T follicular helper cell (primary cell): Measurements from ENCODE around the gene SOX2.
A peak's percentile ranks its signal among the peaks of the same experiment; 100 is the strongest.

Experiments
- DNase-seq: peaks from one replicate; pipeline ENCODE4 v3.0.0-alpha.2; 2020; ENCODE audit warnings: low read depth
- total RNA-seq, 2 experiments: gene quantifications; one replicate each; lab custom pipeline; 2026; lab: John Stamatoyannopoulos, UW

Gene SOX2
- 0 to 0.06 reads per million in 2 experiments for total RNA-seq

DNA sequence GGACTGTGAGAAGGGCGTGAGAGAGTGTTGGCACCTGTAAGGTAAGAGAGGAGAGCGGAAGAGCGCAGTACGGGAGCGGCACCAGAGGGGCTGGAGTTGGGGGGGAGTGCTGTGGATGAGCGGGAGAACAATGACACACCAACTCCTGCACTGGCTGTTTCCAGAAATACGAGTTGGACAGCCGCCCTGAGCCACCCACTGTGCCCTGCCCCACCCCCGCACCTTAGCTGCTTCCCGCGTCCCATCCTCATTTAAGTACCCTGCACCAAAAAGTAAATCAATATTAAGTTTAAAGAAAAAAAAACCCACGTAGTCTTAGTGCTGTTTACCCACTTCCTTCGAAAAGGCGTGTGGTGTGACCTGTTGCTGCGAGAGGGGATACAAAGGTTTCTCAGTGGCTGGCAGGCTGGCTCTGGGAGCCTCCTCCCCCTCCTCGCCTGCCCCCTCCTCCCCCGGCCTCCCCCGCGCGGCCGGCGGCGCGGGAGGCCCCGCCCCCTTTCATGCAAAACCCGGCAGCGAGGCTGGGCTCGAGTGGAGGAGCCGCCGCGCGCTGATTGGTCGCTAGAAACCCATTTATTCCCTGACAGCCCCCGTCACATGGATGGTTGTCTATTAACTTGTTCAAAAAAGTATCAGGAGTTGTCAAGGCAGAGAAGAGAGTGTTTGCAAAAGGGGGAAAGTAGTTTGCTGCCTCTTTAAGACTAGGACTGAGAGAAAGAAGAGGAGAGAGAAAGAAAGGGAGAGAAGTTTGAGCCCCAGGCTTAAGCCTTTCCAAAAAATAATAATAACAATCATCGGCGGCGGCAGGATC is at the start of gene SOX2:
TSS of gene SOX2 (plus strand) at position 601 of the 811 bp plus-strand sequence. CDS start 436 bp downstream, outside the sequence.
- DNase-seq = no peak

DNA sequence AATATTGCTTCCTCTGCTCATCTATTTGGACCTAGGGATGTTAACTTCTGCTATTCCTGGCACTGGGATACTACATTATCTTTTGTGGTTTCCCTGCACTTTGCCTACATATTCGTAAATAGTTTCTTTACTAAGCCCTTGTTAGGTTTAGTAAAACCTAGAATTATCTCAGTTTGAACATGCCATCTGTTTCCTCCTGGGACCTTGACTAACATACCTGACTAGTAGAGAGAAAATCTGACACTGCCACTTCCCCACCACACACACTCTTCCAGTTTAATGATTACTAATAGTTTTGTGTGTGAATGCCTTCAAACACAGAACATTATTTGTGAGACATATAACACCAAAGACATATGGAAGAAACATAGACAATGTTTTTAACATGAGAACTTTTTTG is 28.2 kb upstream of the SOX2 start:
- DNase-seq = no peak

DNA sequence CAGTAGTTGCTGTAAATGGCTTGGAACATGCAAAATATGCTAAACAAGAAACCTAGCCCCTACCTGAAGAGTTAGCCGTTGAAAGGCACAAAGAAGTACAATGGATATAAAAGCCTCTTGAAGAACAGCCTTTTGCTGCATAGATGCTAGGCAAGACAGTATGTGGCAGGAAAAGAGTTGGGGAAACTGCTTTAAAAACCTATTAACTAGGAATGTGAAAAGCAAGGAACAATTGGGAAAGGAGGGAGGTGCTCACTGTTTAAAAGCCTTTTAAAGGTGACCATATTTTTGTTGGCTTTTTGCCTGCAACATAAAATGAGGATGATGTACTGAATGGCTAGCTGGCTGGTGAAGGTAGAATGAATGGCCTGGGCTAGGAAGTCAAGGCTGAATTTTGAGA is 24.5 kb upstream of the SOX2 start:
- DNase-seq = no peak

DNA sequence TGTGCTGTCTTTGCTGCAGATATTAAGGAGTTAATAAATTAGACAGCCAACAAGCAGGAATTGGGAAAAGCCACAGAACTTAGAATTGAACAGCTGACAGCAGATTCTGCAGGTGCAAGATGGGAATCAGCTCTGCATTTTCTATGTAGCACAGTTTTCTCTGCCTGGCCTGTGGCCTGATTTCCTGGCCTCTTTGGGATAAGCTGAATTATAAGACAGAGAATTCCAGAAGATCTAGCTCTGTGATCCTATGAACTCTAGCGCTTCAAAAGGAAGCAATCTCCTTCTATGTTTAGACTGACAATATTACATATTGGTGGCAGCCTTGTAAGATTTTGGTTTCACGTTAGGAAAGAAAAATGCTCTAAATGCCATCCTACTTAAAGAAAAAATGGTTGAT is 24.0 kb upstream of the SOX2 start:
- no peak for DNase-seq

DNA sequence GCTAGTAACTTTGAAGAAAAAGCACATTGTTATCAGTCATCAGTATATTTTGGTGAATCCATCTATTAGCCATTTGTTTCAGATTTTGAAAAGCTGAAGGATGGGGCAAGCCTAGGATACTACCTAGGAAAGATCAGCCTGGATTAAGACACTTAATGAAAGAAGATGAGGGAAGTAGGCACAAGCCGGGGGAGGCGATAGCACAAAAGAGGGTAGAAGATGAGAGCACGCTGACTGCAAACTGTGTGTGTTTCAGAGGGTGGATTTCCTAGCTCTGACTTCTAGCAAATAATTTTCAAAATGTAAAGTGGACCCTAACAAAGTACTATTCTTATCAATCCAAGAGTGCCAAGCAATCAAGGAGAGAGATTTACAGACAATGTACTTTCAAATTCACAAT is 22.2 kb upstream of the SOX2 start:
- DNase-seq = no peak

DNA sequence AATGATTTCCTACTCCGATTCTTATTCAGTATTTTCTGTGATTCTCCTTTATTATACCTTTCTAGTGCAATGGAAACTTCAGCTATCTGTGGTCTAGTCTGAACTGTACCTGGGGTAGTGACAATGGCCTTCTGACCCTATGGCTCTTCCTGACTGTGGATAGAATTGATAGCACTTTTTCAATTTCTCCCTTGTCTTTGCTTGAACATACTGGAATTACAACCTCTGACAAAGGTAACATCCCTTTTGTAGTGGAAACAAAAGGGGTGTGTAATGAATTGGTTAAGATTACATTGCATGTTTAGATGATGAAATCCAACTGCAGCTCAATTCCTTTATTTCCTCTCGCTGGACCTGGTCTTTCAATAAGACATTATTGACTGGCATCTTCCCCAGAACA is 21.0 kb upstream of the SOX2 start:
- DNase-seq = no peak

DNA sequence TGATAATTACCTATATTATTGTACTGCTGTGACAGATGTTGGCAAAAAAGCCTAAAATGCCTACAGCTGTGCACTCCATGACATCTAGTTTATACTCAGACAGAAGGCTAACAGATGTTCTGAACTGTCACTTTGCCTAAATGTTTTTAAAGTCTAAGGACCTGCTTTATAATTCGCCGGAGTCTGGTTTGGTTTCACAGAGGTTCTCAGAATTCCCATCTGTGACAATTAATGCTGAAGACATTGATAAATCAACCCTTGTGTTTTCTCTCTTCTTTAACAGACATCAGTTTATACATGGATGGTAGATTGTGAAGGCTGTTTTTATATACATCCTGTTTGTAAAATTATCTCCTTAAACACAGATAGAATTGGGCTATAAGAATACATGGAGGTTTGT is 19.8 kb upstream of the SOX2 start:
- DNase-seq = no peak

DNA sequence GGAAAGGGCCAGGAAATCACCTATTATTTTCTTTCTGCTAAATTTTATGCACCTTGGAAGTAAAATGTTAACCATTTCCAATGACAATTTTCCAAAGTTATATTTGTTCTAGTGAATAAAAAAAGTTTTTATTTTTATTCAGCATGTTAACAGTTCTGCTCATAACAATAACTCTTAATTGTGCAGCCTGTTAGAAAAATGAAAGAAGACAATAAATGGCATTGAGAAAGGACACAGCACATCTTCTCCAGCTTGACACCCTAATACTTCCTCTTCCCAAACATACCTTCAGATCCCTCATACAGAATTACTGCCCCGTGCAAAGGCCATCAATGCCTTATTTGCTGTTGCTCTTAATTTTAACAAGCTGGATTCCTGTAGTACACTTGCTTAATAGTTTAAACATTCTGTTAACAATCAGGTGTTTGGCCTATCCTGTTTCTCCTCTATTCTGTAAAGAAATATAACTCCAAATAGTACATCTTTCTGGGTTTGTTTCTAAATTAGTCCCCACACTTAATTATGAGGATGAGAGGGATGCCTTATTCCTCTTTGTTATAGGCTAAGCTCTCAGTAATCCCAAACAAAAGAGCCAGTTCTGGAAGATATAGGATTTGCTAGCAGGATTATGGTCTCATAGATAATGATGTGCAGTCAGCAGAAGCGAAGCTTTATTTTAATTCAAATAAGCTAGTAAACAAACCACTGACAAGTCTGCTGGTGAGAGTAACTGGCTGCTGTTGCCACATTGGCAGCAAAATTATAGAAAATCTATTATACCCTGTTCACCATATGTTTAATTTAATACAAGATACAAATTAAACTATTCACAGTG is 19.2 kb upstream of the SOX2 start:
- DNase-seq = no peak

DNA sequence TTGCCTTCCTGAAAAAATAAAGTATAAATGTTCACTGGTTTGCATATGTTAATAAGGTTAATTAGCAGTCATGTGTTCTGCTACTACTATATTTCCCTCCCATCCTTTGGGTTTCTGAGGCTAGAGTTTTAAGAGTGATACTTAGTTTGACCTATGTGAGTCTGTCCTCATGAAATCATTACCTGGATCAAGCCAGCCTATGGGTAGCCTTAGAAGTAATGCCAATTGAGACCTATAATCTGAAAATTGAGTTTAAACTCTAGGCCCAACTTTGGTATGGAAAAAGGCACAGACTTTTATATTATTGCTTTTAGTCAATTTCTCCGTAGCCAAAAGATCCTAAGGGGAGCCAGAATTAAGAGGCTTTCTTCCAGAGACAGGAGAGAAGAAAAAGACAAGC is 18.4 kb upstream of the SOX2 start:
- no peak for DNase-seq

DNA sequence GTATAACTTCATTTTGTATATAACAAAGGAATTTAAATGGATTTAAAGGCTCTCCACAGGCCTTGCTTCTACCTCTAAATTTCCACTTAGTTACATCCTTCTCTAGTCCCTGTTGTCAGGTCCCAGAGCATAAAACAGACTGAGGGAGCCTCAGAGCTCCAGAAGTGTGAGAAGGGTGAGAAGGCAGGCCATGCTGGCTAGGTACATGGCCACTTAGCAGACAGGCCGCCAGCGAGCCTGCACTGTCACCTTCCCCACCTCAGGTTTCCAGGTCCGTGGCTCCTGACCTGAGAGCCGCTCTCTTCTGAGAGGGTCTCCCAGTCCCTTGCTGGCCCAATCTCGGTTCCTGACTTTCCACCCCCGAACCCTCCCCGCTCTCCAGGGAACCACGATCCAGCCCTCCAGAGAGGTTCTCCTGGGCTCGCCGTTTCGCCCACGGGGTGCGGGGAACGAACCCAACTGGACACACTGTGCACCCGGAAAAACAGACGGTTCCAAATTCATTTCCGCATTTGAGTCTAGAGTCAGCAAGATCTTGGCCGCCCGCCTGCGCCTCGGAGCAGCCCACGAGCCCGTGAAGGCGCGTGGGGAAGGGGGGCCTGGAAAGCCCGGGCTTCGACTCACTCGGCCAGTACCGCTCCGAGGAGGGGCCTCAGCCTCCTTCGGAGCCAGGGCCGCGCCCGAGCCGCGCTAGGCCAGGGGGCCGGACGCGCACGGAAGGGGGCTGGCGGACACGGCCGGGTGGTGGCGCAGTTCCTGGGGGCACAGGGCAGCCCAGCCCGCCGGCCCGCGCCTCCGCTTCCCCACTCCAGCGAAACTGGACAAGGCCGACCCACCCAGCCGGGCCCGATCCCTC is 16.7 kb upstream of the SOX2 start:
- DNase-seq = no peak

DNA sequence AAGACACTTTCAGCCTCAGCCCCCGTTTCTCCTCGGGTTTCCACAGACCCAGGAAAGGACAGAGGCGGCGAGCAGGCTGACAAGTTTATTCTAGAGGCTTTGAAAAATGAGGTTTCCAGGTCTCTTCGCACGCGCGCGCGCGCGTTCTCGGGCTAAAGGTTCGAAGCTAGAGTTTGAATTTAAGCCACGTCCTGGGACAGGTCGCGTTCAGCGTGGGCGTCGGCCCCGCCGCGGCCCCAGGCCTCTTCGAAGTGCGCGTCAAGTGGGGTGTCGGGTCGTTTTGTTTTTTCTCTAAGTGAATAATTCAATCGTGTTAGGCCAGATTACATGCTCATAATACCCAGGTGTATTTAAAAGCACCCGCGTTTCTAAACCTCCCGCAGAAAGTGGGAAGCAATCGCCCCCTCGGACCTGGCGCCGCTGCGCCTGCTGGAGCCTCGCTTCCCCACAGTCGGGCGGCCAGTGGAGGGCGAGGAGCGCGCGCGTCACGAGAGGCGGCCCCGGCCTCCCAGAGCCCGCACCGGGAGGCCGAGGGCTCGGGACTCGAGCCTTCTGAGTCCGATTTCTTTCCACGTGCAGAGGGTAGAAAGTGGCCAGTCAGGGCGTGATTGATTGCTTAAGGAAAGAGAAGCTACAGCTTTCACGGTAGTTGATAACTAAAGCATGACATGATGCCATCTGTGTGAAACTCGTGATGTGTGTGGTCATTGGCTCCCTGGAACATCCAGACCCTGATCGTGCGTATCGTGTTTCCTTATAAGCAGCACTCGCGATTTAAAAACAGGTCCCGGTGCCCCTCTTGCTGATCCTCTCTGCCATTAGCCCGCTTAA is 15.8 kb upstream of the SOX2 start:
- no peak for DNase-seq

DNA sequence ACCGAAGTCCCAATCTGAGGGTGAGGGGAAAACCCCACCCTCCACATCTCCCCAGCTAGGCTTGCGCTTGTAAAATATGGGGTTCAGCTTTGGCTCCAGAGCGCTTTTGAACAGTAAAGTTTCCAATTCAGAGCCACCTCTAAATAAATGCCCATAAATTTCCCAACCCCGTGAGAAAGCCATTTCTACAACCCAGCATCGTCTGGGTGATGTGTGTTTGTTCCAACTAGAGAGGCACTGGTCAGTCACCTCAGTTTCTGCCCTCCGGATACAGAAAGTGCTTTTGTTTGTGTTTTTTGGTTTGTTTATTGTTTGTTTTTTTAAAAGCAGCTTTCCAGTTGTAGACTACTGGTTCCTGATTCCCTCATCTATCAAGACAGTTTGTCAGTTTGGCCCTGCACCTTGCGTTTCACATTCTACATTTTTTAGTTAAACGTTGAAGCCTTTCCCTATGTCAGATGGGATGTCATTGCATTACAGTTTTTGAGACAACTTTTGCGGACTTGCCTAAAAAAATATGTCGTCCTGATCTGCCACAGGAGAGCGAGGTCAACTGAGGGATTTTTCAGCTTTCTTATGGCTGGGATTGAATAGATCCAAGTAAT is 15.0 kb upstream of the SOX2 start:
- DNase-seq = no peak

DNA sequence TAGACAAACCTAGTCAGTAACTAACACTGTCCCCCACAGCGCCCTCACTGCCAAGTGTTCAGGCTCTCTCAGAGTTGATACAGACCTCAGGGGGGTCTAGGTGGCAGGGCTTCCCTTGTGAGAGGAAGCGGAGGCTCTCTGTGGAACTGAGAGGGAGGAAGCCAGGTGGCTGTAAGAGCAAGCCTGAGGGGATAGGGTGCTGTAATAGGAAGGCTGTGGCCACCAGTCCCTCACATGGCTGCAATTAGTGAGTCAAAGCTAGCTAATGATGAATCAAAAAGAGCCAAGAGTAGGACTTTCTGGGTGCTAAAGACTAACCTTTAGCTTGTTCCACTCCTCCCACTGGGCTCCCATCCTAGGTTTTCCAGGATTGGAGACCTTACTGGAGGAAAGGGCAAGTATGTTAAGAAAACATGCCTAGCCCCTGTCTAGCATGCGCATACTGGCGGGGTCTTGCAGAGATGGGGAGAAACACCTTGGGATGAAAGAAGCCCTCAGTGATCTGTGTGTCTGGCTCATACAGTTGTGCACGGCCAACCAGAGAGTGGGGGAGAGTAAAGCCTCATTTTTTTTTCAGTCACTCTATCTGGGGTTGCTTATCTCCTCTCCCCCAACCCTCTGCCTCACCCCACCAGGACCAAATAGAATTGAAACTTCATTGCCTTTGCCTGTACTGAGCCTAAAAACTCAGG is 13.3 kb upstream of the SOX2 start:
- DNase-seq = no peak

DNA sequence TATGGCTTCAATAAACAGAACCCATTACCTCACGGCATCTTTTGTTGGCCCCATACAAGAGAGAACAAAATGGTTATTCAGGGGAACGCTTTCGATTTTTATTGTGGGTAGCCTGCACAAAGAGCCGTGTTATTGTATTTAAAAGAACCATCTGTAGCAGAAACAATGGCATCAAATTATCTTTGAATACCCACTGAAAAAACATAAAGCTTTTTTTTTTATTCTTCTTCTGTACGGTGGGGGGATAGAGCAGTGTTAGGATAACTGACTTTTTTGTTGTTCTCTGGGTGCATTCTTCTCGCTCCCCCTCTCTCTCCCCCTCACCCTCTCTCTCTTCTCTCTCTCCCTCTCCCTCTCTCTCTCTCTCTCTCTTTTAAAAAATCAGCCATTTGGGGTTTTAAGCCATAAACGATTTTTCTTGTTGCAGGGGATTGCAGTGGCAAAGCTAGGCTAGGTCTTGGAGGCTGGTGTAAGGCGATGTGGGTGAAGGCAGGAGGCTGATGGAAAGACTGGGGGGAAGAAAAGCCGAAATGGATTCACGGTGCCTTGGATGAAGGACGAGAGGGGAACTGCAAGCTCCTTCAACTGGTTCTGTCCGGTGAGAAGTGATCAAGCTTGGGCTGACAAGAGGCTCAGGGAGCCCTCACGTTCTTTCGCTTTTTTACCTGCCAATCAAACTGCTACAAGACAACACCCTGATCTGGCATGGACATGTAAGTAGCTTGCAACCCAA is 12.4 kb upstream of the SOX2 start:
- DNase-seq = no peak

DNA sequence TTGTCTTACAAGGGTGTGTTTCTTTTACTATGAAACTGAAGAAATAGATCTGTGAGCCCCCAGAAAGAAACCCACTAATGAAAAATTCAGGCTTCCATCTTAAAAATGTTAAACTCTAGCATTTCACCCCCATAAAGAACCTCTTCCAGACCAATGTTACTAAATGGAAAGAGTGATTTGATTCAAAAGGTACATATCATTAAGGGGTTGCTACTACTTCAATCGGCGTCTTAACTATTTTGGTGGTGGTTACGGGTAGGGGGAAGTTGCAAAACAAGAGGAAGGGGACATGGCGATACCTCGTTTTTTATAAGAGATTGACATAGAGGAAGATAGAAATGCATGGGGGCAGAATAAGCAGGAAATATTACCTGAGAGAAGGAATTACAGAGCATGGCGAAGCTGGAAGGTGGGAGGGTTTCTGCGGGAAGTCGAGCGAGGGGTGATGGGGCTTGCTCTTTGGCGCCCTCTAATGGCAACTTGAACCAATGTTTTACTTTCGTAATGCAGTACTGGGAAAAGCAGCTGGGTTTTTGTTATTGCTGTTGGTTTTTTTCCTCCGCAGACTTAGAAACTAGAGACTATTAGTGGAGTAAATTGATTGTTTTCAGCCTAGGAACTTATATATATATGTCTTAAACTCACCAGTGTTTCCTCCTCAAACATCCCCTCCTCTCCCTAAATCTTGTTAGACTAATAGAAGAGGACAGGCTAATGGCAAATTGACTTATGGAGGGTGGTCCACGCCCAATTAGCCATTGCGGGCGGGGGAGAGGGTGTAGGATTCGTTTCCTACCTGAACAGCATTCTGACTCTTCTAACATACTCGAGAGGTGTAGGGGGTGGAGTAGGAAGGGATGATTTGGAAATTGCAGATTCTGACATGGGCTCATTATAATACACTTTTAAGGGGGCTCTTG is 11.3 kb upstream of the SOX2 start:
- peak; percentile 25 for DNase-seq

DNA sequence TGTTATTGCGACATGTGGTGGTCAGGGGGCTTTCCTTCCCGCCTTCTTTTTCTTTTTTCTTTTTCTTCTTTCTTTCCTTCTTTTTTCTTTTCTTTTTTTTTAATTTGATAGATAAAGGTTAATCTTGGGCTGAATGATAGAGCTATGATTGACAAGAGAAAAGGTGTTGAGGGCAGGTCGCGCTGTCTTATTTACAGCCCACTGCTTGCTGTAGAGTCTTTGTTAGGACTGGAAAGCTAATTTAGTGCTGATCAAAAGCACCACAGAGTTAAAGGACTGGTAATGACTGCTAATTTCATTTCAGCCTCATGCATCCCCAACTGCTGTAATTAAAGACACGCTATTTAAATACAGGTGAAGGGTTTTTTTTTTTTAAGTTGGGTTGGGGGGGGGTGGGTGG is 10.6 kb upstream of the SOX2 start:
- no peak for DNase-seq

DNA sequence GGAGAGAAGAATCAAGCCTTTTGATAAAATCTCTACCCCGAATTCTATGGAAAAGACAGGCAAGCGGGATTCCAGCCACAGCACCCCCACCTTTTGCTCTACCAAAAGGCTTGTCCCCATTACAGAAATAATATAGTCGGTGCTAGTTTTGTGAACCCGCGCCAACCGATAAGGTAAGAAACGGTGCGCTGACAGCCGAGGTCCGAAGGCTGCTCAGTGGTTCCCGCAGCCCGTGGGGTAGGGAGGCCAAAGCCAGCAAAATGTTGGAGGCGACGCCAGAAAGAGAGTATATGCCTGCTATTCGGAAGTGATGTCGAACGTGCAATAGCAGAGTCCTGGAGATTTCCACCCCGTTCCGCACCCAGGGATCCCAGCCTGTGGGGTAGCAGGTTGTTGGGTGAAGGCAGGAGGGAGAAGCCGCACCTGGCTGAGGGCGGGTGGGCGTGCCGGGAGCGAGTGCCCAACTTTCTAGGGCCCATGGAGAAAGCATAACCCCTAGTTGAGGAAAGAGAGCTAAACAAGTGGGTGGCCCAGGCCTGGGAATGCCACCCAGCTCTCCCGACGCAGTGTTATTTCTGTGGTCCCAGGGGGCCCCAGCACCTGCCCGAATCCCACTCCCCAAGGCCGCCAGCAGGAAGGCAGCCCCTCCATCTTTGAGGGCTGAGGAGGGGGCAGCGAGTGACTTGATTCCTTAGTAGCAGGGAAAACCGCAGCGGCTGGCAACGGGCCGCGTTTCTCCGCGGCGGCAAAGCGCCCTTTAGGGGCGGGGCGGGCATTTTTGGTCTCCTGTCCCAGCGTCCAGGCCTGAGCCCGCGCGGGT is 7.9 kb upstream of the SOX2 start:
- DNase-seq = no peak
